ENCODE results near the gene SLC25A34.
A peak's percentile ranks its signal among the peaks of the same experiment; 100 is the strongest.

SLC25A34 gene

GRCh38 chr1:15736892-15737261 is 819 bp downstream of the SLC25A34 start:
- DNase-seq (ENCODE audit: insufficient read length, low spot score) (no peak), FAIRE-seq (no peak)
- TF ChIP-seq POLR2A (IDR thresholded peaks at IDR 0.05; ENCODE audit: low read depth, low read length) = no peak
- no peak for TF ChIP-seq TAF1 (IDR thresholded peaks at IDR 0.05; ENCODE audit: low read depth, low read length)
- TF ChIP-seq SPI1 (IDR thresholded peaks at IDR 0.05; ENCODE audit: low read depth, low read length) = no peak
- no peak for TF ChIP-seq PAX5 (IDR thresholded peaks at IDR 0.05; ENCODE audit: insufficient read depth, low read length, severe bottlenecking)
- no peak for TF ChIP-seq POU2F2 (IDR thresholded peaks at IDR 0.05; ENCODE audit: low read depth, low read length)
- TF ChIP-seq POLR2AphosphoS5 (IDR thresholded peaks at IDR 0.05; ENCODE audit: low read depth, low read length) = no peak

- FAIRE-seq (no peak), DNase-seq (ENCODE audit: insufficient read length, low spot score) (no peak)
- TF ChIP-seq POLR2AphosphoS5 (IDR thresholded peaks at IDR 0.05; ENCODE audit: low read depth, low read length) (no peak), TAF1 (IDR thresholded peaks at IDR 0.05; ENCODE audit: low read depth, low read length) (no peak), POU2F2 (IDR thresholded peaks at IDR 0.05; ENCODE audit: low read depth, low read length) (no peak), SPI1 (IDR thresholded peaks at IDR 0.05; ENCODE audit: low read depth, low read length) (no peak), POLR2A (IDR thresholded peaks at IDR 0.05; ENCODE audit: low read depth, low read length) (no peak), PAX5 (IDR thresholded peaks at IDR 0.05; ENCODE audit: insufficient read depth, low read length, severe bottlenecking) (no peak)
Measured at GRCh38 chr1:15737324-15738319, 1.6 kb downstream of the SLC25A34 start.

GRCh38 chr1:15738416-15739113 is 2.5 kb downstream of the SLC25A34 start:
- TF ChIP-seq TAF1 (IDR thresholded peaks at IDR 0.05; ENCODE audit: low read depth, low read length) (no peak), POLR2A (IDR thresholded peaks at IDR 0.05; ENCODE audit: low read depth, low read length) (no peak)
- FAIRE-seq = no peak

GRCh38 chr1:15739259-15739658 is 3.2 kb downstream of the SLC25A34 start:
- no peak for TF ChIP-seq SPI1 (IDR thresholded peaks at IDR 0.05; ENCODE audit: low read depth, low read length)
- no peak for TF ChIP-seq POLR2A (IDR thresholded peaks at IDR 0.05; ENCODE audit: low read depth, low read length)
- TF ChIP-seq POLR2AphosphoS5 (IDR thresholded peaks at IDR 0.05; ENCODE audit: low read depth, low read length) = no peak
- TF ChIP-seq TAF1 (IDR thresholded peaks at IDR 0.05; ENCODE audit: low read depth, low read length) = no peak
- TF ChIP-seq POU2F2 (IDR thresholded peaks at IDR 0.05; ENCODE audit: low read depth, low read length) = no peak
- TF ChIP-seq PAX5 (IDR thresholded peaks at IDR 0.05; ENCODE audit: insufficient read depth, low read length, severe bottlenecking) = no peak
- FAIRE-seq (no peak), DNase-seq (ENCODE audit: insufficient read length, low spot score) (no peak)

More at GRCh38 chr1:15738416-15739113, 2.5 kb downstream of the SLC25A34 start:
- DNase-seq (ENCODE audit: insufficient read length, low spot score) = no peak

GRCh38 chr1:15739745-15740144 is 3.7 kb downstream of the SLC25A34 start:
- DNase-seq (ENCODE audit: insufficient read length, low spot score) (no peak), FAIRE-seq (no peak)
- no peak for TF ChIP-seq POU2F2 (IDR thresholded peaks at IDR 0.05; ENCODE audit: low read depth, low read length)
- TF ChIP-seq PAX5 (IDR thresholded peaks at IDR 0.05; ENCODE audit: insufficient read depth, low read length, severe bottlenecking) = no peak
- no peak for TF ChIP-seq POLR2AphosphoS5 (IDR thresholded peaks at IDR 0.05; ENCODE audit: low read depth, low read length)
- TF ChIP-seq POLR2A (IDR thresholded peaks at IDR 0.05; ENCODE audit: low read depth, low read length) = no peak
- TF ChIP-seq TAF1 (IDR thresholded peaks at IDR 0.05; ENCODE audit: low read depth, low read length) = no peak
- TF ChIP-seq SPI1 (IDR thresholded peaks at IDR 0.05; ENCODE audit: low read depth, low read length) = no peak

GRCh38 chr1:15740924-15741850 is 5.1 kb downstream of the SLC25A34 start:
- DNase-seq (ENCODE audit: insufficient read length, low spot score) (peak; percentile 91), FAIRE-seq (peak; percentile 92)
- TF ChIP-seq PAX5 (IDR thresholded peaks at IDR 0.05; ENCODE audit: insufficient read depth, low read length, severe bottlenecking) = peak; percentile 8
- no peak for TF ChIP-seq POU2F2 (IDR thresholded peaks at IDR 0.05; ENCODE audit: low read depth, low read length)

- no peak for FAIRE-seq
- no peak for DNase-seq (ENCODE audit: insufficient read length, low spot score)
- TF ChIP-seq PAX5 (IDR thresholded peaks at IDR 0.05; ENCODE audit: insufficient read depth, low read length, severe bottlenecking) = no peak
- TF ChIP-seq POLR2A (IDR thresholded peaks at IDR 0.05; ENCODE audit: low read depth, low read length) = no peak
- TF ChIP-seq SPI1 (IDR thresholded peaks at IDR 0.05; ENCODE audit: low read depth, low read length) = no peak
- TF ChIP-seq POLR2AphosphoS5 (IDR thresholded peaks at IDR 0.05; ENCODE audit: low read depth, low read length) = no peak
- TF ChIP-seq TAF1 (IDR thresholded peaks at IDR 0.05; ENCODE audit: low read depth, low read length) = no peak
- no peak for TF ChIP-seq POU2F2 (IDR thresholded peaks at IDR 0.05; ENCODE audit: low read depth, low read length)
Measured at GRCh38 chr1:15742339-15742801, 6.3 kb downstream of the SLC25A34 start, which contains the start of gene TMEM82. Gene TMEM82, plus strand, starts transcription at chr1:15742499. Its CDS starts 61 bp downstream, at chr1:15742560.

GRCh38 chr1:15744122-15744679 is 8.1 kb downstream of the SLC25A34 start:
- FAIRE-seq = no peak
- no peak for TF ChIP-seq POU2F2 (IDR thresholded peaks at IDR 0.05; ENCODE audit: low read depth, low read length)
- no peak for TF ChIP-seq SPI1 (IDR thresholded peaks at IDR 0.05; ENCODE audit: low read depth, low read length)
- TF ChIP-seq TAF1 (IDR thresholded peaks at IDR 0.05; ENCODE audit: low read depth, low read length) = no peak
- TF ChIP-seq POLR2AphosphoS5 (IDR thresholded peaks at IDR 0.05; ENCODE audit: low read depth, low read length) = no peak
- no peak for TF ChIP-seq PAX5 (IDR thresholded peaks at IDR 0.05; ENCODE audit: insufficient read depth, low read length, severe bottlenecking)
- TF ChIP-seq POLR2A (IDR thresholded peaks at IDR 0.05; ENCODE audit: low read depth, low read length) = no peak
- no peak for DNase-seq (ENCODE audit: insufficient read length, low spot score)
